DND-41 (cell line): ENCODE measurements around the gene TPRX2.
A peak's percentile ranks its signal among the peaks of the same experiment; 100 is the strongest.
"Not testable (repeated sequence)": the region's sequence is repeated elsewhere in the genome, so short reads cannot be mapped to it uniquely, and the experiment has no call there.

Source experiments
- ATAC-seq: fragments of 200-7000 bp; cut with Tn5 transposase; 3 replicates; pipeline ENCODE4 v1.9.1; 2021; ENCODE audit warnings: low read depth; ENCODE audit not compliant: insufficient read depth
- DNase-seq: peaks from one replicate; pipeline ENCODE4 v3.0.0-alpha.2; 2020
- H2AFZ ChIP-seq: 2 replicates; pipeline ENCODE4 v1.6.0; 2012; ENCODE audit warnings: low read depth, low read length
- H3K27ac ChIP-seq: 2 replicates; pipeline ENCODE4 v1.5.1; 2012; ENCODE audit warnings: low read length, inconsistent platforms
- H3K27me3 ChIP-seq: fragments of 200-600 bp; sonication (generic); 2 replicates; pipeline ENCODE4 v1.6.0; 2012; ENCODE audit warnings: low read length, mild to moderate bottlenecking, inconsistent platforms; ENCODE audit not compliant: insufficient read depth, poor library complexity
- H3K36me3 ChIP-seq: 2 replicates; pipeline ENCODE4 v1.5.1; 2012; ENCODE audit warnings: low read length, inconsistent platforms; ENCODE audit not compliant: insufficient read depth
- H3K4me1 ChIP-seq: 2 replicates; pipeline ENCODE4 v1.5.1; 2012; ENCODE audit warnings: mild to moderate bottlenecking, low read length; ENCODE audit not compliant: insufficient read depth
- H3K4me2 ChIP-seq: 2 replicates; pipeline ENCODE4 v1.6.0; 2012; ENCODE audit warnings: mild to moderate bottlenecking, moderate library complexity, low read length, inconsistent platforms; ENCODE audit not compliant: insufficient read depth
- H3K4me3 ChIP-seq, 2 experiments: fragments of 200-600 bp in 1 of 2; shearing (Covaris generic) in 1 of 2; 2 replicates each; pipeline ENCODE4 v1.5.1; 2012 to 2016; ENCODE audit warnings: inconsistent platforms in 2 of 2, low read length in 2 of 2, mild to moderate bottlenecking in 2 of 2, low read depth in 1 of 2, moderate library complexity in 1 of 2
- H3K79me2 ChIP-seq: 2 replicates; pipeline ENCODE4 v1.6.0; 2012; ENCODE audit warnings: low read length, inconsistent platforms; ENCODE audit not compliant: insufficient read depth
- H3K9ac ChIP-seq: 2 replicates; pipeline ENCODE4 v1.6.0; 2012; ENCODE audit warnings: low read depth, mild to moderate bottlenecking, inconsistent platforms, low read length, moderate library complexity
- H3K9me3 ChIP-seq: 2 replicates; pipeline ENCODE4 v1.5.1; 2012; ENCODE audit warnings: low read length, moderate library complexity, mild to moderate bottlenecking, inconsistent platforms; ENCODE audit not compliant: insufficient read depth, severe bottlenecking
- H4K20me1 ChIP-seq: 2 replicates; pipeline ENCODE4 v1.6.0; 2012; ENCODE audit warnings: low read length; ENCODE audit not compliant: insufficient read depth
- CTCF ChIP-seq: IDR thresholded peaks from 2 replicates; pipeline ENCODE4 v1.5.1; 2012; ENCODE audit warnings: borderline replicate concordance, low read length, moderate library complexity, mild to moderate bottlenecking; ENCODE audit not compliant: poor library complexity, severe bottlenecking; ENCODE audit errors: extremely low read depth
- EZH2 ChIP-seq: IDR thresholded peaks from 3 replicates; pipeline ENCODE4 v1.6.1; 2012; ENCODE audit warnings: borderline replicate concordance, low read depth, mild to moderate bottlenecking, moderate library complexity, low read length, inconsistent platforms; ENCODE audit not compliant: severe bottlenecking

Gene TPRX2

GRCh38 chr19:47858646-47859285 lies at the start of gene TPRX2:
Gene TPRX2 (plus strand): TSS chr19:47859235. CDS start chr19:47859247, 12 bp downstream.
- H2AFZ ChIP-seq, H3K4me3 ChIP-seq, H3K4me2 ChIP-seq, H3K79me2 ChIP-seq, DNase-seq, H3K27me3 ChIP-seq, H3K27ac ChIP-seq, ATAC-seq, H3K4me1 ChIP-seq, H3K9ac ChIP-seq, H3K36me3 ChIP-seq, H3K9me3 ChIP-seq, H4K20me1 ChIP-seq: not testable (repeated sequence)

- no peak overlapping the region for H3K4me2 ChIP-seq
- no peak overlapping the region for H3K9ac ChIP-seq
- no peaks in the 10 kb centered on the region for H3K4me1 ChIP-seq
- TF ChIP-seq EZH2 (no peak), CTCF (peak; percentile 82)
- no peak overlapping the region for H2AFZ ChIP-seq
- no peaks in the 10 kb centered on the region for H3K9me3 ChIP-seq
- DNase-seq (peak; percentile 81), ATAC-seq (peak; percentile 93)
- H3K36me3 ChIP-seq: no peaks in the 10 kb centered on the region
- H3K79me2 ChIP-seq: no peaks in the 10 kb centered on the region
- H4K20me1 ChIP-seq: no peaks in the 10 kb centered on the region; the same call in 1 of the 2 replicates
- no peak overlapping the region for H3K27ac ChIP-seq
- no peaks in the 10 kb centered on the region for H3K27me3 ChIP-seq
- no peak overlapping the region for H3K4me3 ChIP-seq
Measured at GRCh38 chr19:47813304-47813994, 45.6 kb upstream of the TPRX2 start.

GRCh38 chr19:47813995-47814328 lies 45.1 kb upstream of the TPRX2 start:
- Histone ChIP-seq H2AFZ (no peak overlapping the region), H3K9ac (no peak overlapping the region), H3K4me1 (no peaks in the 10 kb centered on the region), H3K4me3 (no peak overlapping the region), H3K79me2 (no peaks in the 10 kb centered on the region), H3K27ac (no peak overlapping the region), H4K20me1 (no peaks in the 10 kb centered on the region; the same call in 1 of the 2 replicates), H3K4me2 (no peak overlapping the region), H3K27me3 (no peaks in the 10 kb centered on the region), H3K36me3 (no peaks in the 10 kb centered on the region), H3K9me3 (no peaks in the 10 kb centered on the region)
- ATAC-seq (no peak), DNase-seq (no peak)
- no peak for TF ChIP-seq CTCF
- no peak for TF ChIP-seq EZH2

- peaks cover 12% of the 10 kb centered on the region for H3K27me3 ChIP-seq
- H3K4me2 ChIP-seq, H3K4me1 ChIP-seq, H3K36me3 ChIP-seq, ATAC-seq, H3K9me3 ChIP-seq, H3K79me2 ChIP-seq, H2AFZ ChIP-seq, DNase-seq, H3K9ac ChIP-seq, H3K4me3 ChIP-seq, H3K27ac ChIP-seq, H4K20me1 ChIP-seq: not testable (repeated sequence)
Measured at GRCh38 chr19:47816270-47816669, 42.8 kb upstream of the TPRX2 start.

GRCh38 chr19:47818221-47818620 lies 40.8 kb upstream of the TPRX2 start:
- H3K27ac ChIP-seq: not testable (repeated sequence)

More at GRCh38 chr19:47818221-47818620, 40.8 kb upstream of the TPRX2 start:
- not testable (repeated sequence) for H3K9ac ChIP-seq, ATAC-seq, H2AFZ ChIP-seq, DNase-seq, H3K4me2 ChIP-seq, H3K9me3 ChIP-seq, H3K36me3 ChIP-seq, H3K79me2 ChIP-seq, H3K4me1 ChIP-seq, H4K20me1 ChIP-seq, H3K4me3 ChIP-seq
- peaks cover 15% of the 10 kb centered on the region for H3K27me3 ChIP-seq
